Measurements from ENCODE around the gene PRPSAP2.

- TF ChIP-seq CTCF (IDR thresholded peaks at IDR 0.05) (no peak), POLR2AphosphoS5 (IDR thresholded peaks at IDR 0.05) (no peak)
Observed at GRCh38 chr17:18964018-18964351, 106.1 kb downstream of the PRPSAP2 start.
